NCI-H748 treated with DMSO at 0.1 percent for 48 hours (cell line): ENCODE data around the gene PTCRA.
"Not testable (repeated sequence)": the region's sequence is repeated elsewhere in the genome, so short reads cannot be mapped to it uniquely, and the experiment has no call there.

ENCODE experiments used
- DNase-seq: peaks from one replicate; lab custom pipeline; 2025; lab: John Stamatoyannopoulos, UW

The PTCRA gene

GRCh38 chr6:42915732-42916131 lies at the start of gene PTCRA:
Gene PTCRA (plus strand): TSS chr6:42916053. CDS start chr6:42916070, 17 bp downstream.
- no peak for DNase-seq

GRCh38 chr6:42870145-42870936 lies 45.5 kb upstream of the PTCRA start:
- DNase-seq: no peak

GRCh38 chr6:42871711-42872110 lies 44.1 kb upstream of the PTCRA start:
- no peak for DNase-seq

- DNase-seq: no peak
Measured at GRCh38 chr6:42873313-42873712, 42.5 kb upstream of the PTCRA start.

GRCh38 chr6:42877695-42878094 lies 38.2 kb upstream of the PTCRA start:
- no peak for DNase-seq

- DNase-seq: peak; percentile 97
Measured at GRCh38 chr6:42879372-42880239, 36.2 kb upstream of the PTCRA start, which contains the start of gene RPL7L1. Gene RPL7L1 (plus strand): TSS chr6:42879616. CDS start chr6:42879911, 295 bp downstream.

GRCh38 chr6:42880240-42880817 lies 35.5 kb upstream of the PTCRA start:
- not testable (repeated sequence) for DNase-seq

- not testable (repeated sequence) for DNase-seq
Measured at GRCh38 chr6:42880871-42881270, 35.0 kb upstream of the PTCRA start.

GRCh38 chr6:42885702-42886101 lies 30.2 kb upstream of the PTCRA start:
- no peak for DNase-seq

- DNase-seq: not testable (repeated sequence)
Measured at GRCh38 chr6:42888201-42888600, 27.7 kb upstream of the PTCRA start.

- DNase-seq: no peak
Measured at GRCh38 chr6:42889815-42890214, 26.0 kb upstream of the PTCRA start.

GRCh38 chr6:42890311-42891198 lies 25.3 kb upstream of the PTCRA start:
- DNase-seq: peak; percentile 89

GRCh38 chr6:42891199-42891722 lies 24.6 kb upstream of the PTCRA start:
- no peak for DNase-seq

GRCh38 chr6:42894041-42894828 lies 21.6 kb upstream of the PTCRA start:
- DNase-seq: not testable (repeated sequence)

GRCh38 chr6:42896178-42896719 lies 19.6 kb upstream of the PTCRA start:
- DNase-seq: no peak

GRCh38 chr6:42898891-42899361 lies 16.9 kb upstream of the PTCRA start:
- peak; percentile 73 for DNase-seq

GRCh38 chr6:42899871-42900270 lies 16.0 kb upstream of the PTCRA start:
- DNase-seq: no peak

GRCh38 chr6:42901538-42901957 lies 14.3 kb upstream of the PTCRA start:
- peak; percentile 81 for DNase-seq

GRCh38 chr6:42902429-42903263 lies 13.2 kb upstream of the PTCRA start:
- not testable (repeated sequence) for DNase-seq
